Tibial nerve (tissue), 4 donors: ENCODE data around the gene OTOS. TPM values are rescaled to one million over a fixed set of nuclear protein-coding genes. Genes with fewer than 3 reads are reported as not detected.

Experiments used
- DNase-seq, 2 donors: peaks; one replicate each; pipeline ENCODE4 v3.0.0-alpha.2; 2019; ENCODE audit warnings: low spot score in 2 of 2
- H3K27ac ChIP-seq, 4 donors: fragments of 200-600 bp; sonication (generic) in 3 of 4; one replicate each; pipeline ENCODE4 v1.5.1; 2017 to 2019; ENCODE audit warnings: mild to moderate bottlenecking in 1 of 4
- H3K27me3 ChIP-seq, 2 donors: fragments of 200-600 bp; sonication (generic) in 1 of 2; one replicate each; pipeline versions ENCODE4 v1.5.1 to v1.6.0; 2017 to 2019
- H3K36me3 ChIP-seq, 3 donors: fragments of 200-600 bp; sonication (generic); one replicate each; pipeline ENCODE4 v1.5.1; 2018 to 2019
- H3K4me1 ChIP-seq, 4 donors: fragments of 200-600 bp; sonication (generic) in 3 of 4; one replicate each; pipeline ENCODE4 v1.5.1; 2017 to 2019
- H3K4me3 ChIP-seq, 4 donors: fragments of 200-600 bp; sonication (generic) in 3 of 4; one replicate each; pipeline ENCODE4 v1.5.1; 2017 to 2019; ENCODE audit warnings: mild to moderate bottlenecking in 1 of 4, moderate library complexity in 1 of 4
- H3K9me3 ChIP-seq, 4 donors: fragments of 200-600 bp; sonication (generic) in 3 of 4; one replicate each; pipeline ENCODE4 v1.5.1; 2017 to 2019
- EP300 ChIP-seq, 2 donors: sonication (generic); formaldehyde crosslinking; IDR thresholded peaks; one replicate each; pipeline ENCODE4 v1.6.1; 2017; ENCODE audit warnings: antibody characterized with exemption in 2 of 2, mild to moderate bottlenecking in 1 of 2
- POLR2A ChIP-seq, 2 donors: fragments of 450-650 bp; IDR thresholded peaks; one replicate each; pipeline ENCODE4 v1.6.1; 2017; ENCODE audit warnings: antibody characterized with exemption in 2 of 2, mild to moderate bottlenecking in 2 of 2, moderate library complexity in 2 of 2
- WGBS, 2 donors: methylation state at CpG; one replicate each; pipeline ENCODE4 v1.1.5; 2018; 5-methylcytosine and 5-hydroxymethylcytosine counted together
- total RNA-seq, 4 donors: library from RNA; depleted of rRNA; stranded (reverse); fragments of >200 nt; gene quantifications; one replicate each; pipeline ENCODE4 v1.1.0, GENCODE V29; 2016
- TF ChIP-seq, protein P1 (sequence below), 5 experiments: fragments of 200-600 bp in 3 of 5; fragments of 450-650 bp in 2 of 5; sonication (generic) in 3 of 5; IDR thresholded peaks; one replicate each; pipeline ENCODE4 v1.5.1; 2016 to 2019; ENCODE audit warnings: antibody characterized with exemption in 5 of 5, mild to moderate bottlenecking in 3 of 5, moderate library complexity in 2 of 5

OTOS gene
- total RNA-seq, 4 donors from 2014 or later = not detected

DNA sequence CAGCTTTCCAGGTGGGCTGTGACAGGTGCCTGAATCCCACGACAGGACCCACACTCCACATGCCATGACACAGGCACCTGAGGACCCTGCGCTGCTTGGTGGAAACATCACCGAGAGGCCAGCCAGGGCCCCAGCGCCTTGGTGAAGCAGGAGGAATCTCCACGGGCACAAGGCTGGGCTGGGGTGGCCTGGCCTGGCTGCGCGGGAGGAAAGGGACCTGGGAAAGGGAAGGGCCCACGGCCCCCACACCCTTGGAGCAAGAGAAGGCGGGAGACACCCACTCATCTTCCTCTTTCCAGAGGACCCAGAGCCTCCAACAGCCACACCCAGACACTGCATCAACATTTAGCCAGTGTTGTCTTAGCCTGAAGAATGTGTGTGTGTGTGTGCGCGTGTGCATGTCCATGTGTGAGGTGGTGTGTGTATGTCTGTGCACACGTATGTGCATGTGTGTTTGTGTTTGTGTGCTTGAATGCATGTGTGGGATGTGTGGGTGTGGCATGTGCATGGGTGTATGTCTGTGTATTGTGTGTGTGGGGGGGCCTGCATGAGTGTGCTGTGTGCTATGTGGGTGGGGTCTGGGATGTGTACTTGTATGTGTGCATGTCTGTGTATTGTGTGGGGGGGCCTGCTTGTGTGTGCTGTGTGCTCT, 6.3 kb upstream of the OTOS start:
- H3K27ac ChIP-seq = no peak overlapping the region
- H3K4me3 ChIP-seq = no peak overlapping the region
- TF ChIP-seq, protein P1, sequence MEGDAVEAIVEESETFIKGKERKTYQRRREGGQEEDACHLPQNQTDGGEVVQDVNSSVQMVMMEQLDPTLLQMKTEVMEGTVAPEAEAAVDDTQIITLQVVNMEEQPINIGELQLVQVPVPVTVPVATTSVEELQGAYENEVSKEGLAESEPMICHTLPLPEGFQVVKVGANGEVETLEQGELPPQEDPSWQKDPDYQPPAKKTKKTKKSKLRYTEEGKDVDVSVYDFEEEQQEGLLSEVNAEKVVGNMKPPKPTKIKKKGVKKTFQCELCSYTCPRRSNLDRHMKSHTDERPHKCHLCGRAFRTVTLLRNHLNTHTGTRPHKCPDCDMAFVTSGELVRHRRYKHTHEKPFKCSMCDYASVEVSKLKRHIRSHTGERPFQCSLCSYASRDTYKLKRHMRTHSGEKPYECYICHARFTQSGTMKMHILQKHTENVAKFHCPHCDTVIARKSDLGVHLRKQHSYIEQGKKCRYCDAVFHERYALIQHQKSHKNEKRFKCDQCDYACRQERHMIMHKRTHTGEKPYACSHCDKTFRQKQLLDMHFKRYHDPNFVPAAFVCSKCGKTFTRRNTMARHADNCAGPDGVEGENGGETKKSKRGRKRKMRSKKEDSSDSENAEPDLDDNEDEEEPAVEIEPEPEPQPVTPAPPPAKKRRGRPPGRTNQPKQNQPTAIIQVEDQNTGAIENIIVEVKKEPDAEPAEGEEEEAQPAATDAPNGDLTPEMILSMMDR (IDR thresholded peaks at IDR 0.05) = no peak
- no peak for TF ChIP-seq POLR2A (IDR thresholded peaks at IDR 0.05)
- WGBS, 2 donors = 64 to 71% methylated on average over 12 of the region's 12 CpGs
- H3K27me3 ChIP-seq = peaks cover 0 to 15% of the 10 kb centered on the region in 2 donors
- H3K9me3 ChIP-seq = no peaks in the 10 kb centered on the region
- peaks cover 0 to 11% (median 3%) of the 10 kb centered on the region in 4 donors for H3K4me1 ChIP-seq
- no peaks in the 10 kb centered on the region for H3K36me3 ChIP-seq
- DNase-seq = no peak

DNA sequence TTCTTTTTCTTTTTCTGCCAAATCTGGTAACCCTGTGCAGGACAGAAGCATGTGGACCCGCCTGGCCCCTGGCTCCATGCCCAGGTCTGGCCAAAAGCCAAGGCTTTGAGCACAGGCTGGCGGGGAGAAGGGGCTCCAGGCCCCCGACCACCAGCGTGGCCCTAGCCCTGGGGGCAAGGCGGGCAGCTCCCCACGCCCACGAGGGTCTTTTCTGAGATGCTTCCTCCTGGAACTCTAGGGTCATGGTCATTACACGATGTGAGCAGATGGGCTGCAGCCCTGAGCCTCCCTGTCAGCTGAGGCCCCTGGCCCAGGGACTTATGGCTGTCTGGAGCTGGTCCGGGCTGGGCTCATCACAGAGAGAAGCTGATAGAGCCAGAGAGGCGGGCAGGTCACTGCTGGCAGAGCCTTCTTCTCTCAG, 5.7 kb upstream of the OTOS start:
- Histone ChIP-seq H3K27ac (no peak overlapping the region), H3K36me3 (no peaks in the 10 kb centered on the region), H3K9me3 (no peaks in the 10 kb centered on the region), H3K4me3 (no peak overlapping the region), H3K4me1 (peaks cover 0 to 11% (median 3%) of the 10 kb centered on the region in 4 donors), H3K27me3 (peaks cover 0 to 15% of the 10 kb centered on the region in 2 donors)
- WGBS, 2 donors = 19 to 27% methylated on average over 10 of the region's 10 CpGs
- no peak for DNase-seq
- TF ChIP-seq, protein P1 (IDR thresholded peaks at IDR 0.05) = no peak
- TF ChIP-seq POLR2A (IDR thresholded peaks at IDR 0.05) (no peak), EP300 (IDR thresholded peaks at IDR 0.05) (no peak)

DNA sequence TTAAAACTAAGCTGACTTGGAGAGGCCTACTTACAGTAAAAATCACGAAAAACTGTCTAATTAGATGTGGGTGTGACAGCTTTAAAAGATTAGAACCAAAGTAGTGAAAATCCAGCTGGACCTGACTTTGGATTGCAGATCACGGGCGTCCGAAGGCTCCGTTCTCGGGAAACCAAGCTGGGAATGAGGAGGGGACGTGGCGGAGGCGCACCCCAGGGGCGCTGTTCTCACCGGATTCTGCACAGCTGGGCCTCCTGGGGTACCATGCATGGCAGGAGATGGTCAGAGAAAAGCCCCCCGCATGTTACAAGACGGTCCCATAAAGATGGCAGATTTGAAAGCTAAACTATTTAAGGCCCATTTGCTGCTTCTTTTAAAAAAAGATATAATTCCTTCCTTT, 5.0 kb upstream of the OTOS start:
- Histone ChIP-seq H3K4me1 (peaks cover 0 to 11% (median 3%) of the 10 kb centered on the region in 4 donors), H3K27ac (no peak overlapping the region), H3K4me3 (no peak overlapping the region), H3K27me3 (peaks cover 0 to 15% of the 10 kb centered on the region in 2 donors), H3K9me3 (no peaks in the 10 kb centered on the region), H3K36me3 (no peaks in the 10 kb centered on the region)
- TF ChIP-seq, protein P1 (IDR thresholded peaks at IDR 0.05) = no peak
- TF ChIP-seq POLR2A (IDR thresholded peaks at IDR 0.05) = no peak
- no peak for TF ChIP-seq EP300 (IDR thresholded peaks at IDR 0.05)
- no peak for DNase-seq
- WGBS, 2 donors = 69 to 72% methylated on average over 13 of the region's 13 CpGs

DNA sequence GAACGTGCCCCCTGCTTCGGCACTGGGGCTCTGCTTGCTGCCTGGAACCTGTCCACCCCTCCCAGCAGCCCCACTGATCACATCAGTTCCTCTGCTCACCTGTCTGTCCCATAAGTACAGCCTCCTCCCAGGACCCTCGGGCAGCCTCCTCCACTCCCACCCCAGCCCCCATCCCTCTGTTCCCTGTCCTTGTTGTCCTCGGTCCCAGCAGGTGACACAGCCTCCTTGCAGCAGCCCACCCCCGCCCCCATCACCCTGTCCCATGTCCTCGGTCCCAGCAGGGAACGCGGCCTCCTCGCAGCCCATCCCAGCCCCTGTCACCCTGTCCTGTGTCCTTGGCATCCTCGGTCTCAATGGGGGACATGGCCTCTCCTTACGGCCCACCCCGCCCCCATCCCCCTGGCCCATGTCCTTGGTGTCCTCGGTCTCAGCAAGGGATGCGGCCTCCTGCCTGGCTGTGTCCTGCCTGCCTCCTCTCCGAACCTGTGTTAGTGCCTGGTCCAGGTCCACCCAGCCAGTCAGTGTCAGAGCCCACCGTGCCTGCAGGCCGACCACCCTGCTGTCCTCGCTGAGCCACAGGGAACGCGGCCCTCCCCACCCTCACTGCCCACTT, 4.3 kb upstream of the OTOS start:
- Histone ChIP-seq H3K27ac (no peak overlapping the region), H3K9me3 (no peaks in the 10 kb centered on the region), H3K4me3 (no peak overlapping the region), H3K4me1 (peaks cover 0 to 6% (median 3%) of the 10 kb centered on the region in 4 donors), H3K27me3 (peaks cover 0 to 9% of the 10 kb centered on the region in 2 donors), H3K36me3 (no peaks in the 10 kb centered on the region)
- TF ChIP-seq EP300 (IDR thresholded peaks at IDR 0.05) (no peak), POLR2A (IDR thresholded peaks at IDR 0.05) (no peak)
- TF ChIP-seq, protein P1 (IDR thresholded peaks at IDR 0.05) = no peak
- WGBS, 2 donors = 86 to 89% methylated on average over 20 of the region's 20 CpGs
- no peak for DNase-seq
